ENCODE measurements around the gene LRMDA. TPM values are rescaled to one million over a fixed set of nuclear protein-coding genes. Genes with fewer than 3 reads are reported as not detected.

The LRMDA gene
- total RNA-seq, 2 experiments from 2014 or later, result not detected

DNA sequence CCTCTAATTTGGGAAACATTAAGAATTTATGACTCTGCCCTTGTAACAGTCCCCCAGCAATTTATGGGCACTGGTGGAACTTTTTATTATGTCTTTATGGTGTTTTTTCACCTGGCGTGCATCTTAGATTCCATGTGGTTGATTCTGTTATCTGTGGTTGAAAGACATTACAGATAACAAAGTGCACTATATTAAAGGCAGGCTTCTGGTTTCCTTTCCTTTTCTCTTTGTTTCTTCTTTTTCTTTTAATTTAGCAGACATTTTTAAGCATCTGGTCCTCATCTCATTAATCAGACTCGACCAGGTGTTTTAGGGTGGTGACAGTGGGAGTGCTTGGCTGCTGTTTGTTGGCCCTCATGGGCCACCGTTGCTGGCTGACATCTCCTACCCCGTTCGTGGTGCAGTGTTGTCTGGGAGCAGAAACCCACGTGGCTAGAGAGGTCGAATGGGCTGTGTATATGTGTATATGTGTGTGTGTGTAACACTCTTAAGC, 77.4 kb downstream of the LRMDA start:
- H3K4me3 Mint-ChIP-seq, result no peak overlapping the region
- peaks cover 0 to 3% of the 10 kb centered on the region in 2 experiments for H3K27me3 ChIP-seq (ENCODE audit: control insufficient read depth in 1 of 2, insufficient read depth in 2 of 2, low read length in 2 of 2)
- H3K36me3 ChIP-seq (ENCODE audit: insufficient read depth, low read length), result no peaks in the 10 kb centered on the region
- intact Hi-C loops (cut with DNase I, micrococcal nuclease), result no loop called here
- ChIA-PET CTCF (no interaction called here), POLR2A (no interaction called here)
- no peak overlapping the region for H3K27ac Mint-ChIP-seq
- H3K36me3 Mint-ChIP-seq (ENCODE audit: low read depth), result no peaks in the 10 kb centered on the region
- no peak for ATAC-seq (ENCODE audit: poor library complexity)
- TF ChIP-seq, protein P1, sequence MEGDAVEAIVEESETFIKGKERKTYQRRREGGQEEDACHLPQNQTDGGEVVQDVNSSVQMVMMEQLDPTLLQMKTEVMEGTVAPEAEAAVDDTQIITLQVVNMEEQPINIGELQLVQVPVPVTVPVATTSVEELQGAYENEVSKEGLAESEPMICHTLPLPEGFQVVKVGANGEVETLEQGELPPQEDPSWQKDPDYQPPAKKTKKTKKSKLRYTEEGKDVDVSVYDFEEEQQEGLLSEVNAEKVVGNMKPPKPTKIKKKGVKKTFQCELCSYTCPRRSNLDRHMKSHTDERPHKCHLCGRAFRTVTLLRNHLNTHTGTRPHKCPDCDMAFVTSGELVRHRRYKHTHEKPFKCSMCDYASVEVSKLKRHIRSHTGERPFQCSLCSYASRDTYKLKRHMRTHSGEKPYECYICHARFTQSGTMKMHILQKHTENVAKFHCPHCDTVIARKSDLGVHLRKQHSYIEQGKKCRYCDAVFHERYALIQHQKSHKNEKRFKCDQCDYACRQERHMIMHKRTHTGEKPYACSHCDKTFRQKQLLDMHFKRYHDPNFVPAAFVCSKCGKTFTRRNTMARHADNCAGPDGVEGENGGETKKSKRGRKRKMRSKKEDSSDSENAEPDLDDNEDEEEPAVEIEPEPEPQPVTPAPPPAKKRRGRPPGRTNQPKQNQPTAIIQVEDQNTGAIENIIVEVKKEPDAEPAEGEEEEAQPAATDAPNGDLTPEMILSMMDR (IDR thresholded peaks at IDR 0.05), result no peak
- no peak for DNase-seq
- no peak overlapping the region for H3K27ac ChIP-seq (ENCODE audit: low read depth in 1 of 2, low read length in 2 of 2)
- no peaks in the 10 kb centered on the region for H3K9me3 Mint-ChIP-seq
- no peak overlapping the region for H3K4me3 ChIP-seq (ENCODE audit: low read length)
- H3K9me3 ChIP-seq (ENCODE audit: control insufficient read depth in 1 of 2, insufficient read depth in 1 of 2, low read length in 2 of 2), result no peaks in the 10 kb centered on the region
- no peaks in the 10 kb centered on the region for H3K4me1 ChIP-seq (ENCODE audit: insufficient read depth, low read length)
- peaks cover 8% of the 10 kb centered on the region for H3K27me3 Mint-ChIP-seq
- no peaks in the 10 kb centered on the region for H3K4me1 Mint-ChIP-seq (ENCODE audit: low read depth)

DNA sequence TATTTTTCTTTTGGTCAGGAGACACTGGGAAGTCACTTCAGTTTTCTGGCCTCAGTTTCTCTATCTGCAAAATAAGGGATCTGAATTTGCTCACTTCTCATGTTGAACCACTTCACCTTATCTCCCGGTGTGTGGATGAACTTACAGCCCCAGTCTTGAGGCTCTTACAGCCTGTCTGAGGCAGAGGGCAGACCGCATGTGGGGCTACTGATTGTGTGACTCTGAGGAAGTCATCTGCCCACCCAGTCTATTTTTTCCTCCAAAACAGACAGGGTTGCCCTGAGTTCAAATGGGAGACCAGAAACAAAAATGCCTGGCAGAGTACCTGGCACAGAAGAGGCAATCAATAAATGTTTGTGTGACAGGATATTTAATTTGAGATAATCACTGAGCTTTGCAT, 78.3 kb downstream of the LRMDA start:
- Histone ChIP-seq H3K27ac (ENCODE audit: low read depth in 1 of 2, low read length in 2 of 2) (no peak overlapping the region), H3K36me3 (ENCODE audit: insufficient read depth, low read length) (no peaks in the 10 kb centered on the region), H3K4me1 (ENCODE audit: insufficient read depth, low read length) (no peaks in the 10 kb centered on the region), H3K27me3 (ENCODE audit: control insufficient read depth in 1 of 2, insufficient read depth in 2 of 2, low read length in 2 of 2) (peaks cover 0 to 3% of the 10 kb centered on the region in 2 experiments), H3K9me3 (ENCODE audit: control insufficient read depth in 1 of 2, insufficient read depth in 1 of 2, low read length in 2 of 2) (peaks cover 0 to 3% of the 10 kb centered on the region in 2 experiments), H3K4me3 (ENCODE audit: low read length) (no peak overlapping the region)
- Mint-ChIP-seq H3K36me3 (ENCODE audit: low read depth) (no peaks in the 10 kb centered on the region), H3K4me3 (no peak overlapping the region), H3K9me3 (peaks cover 2% of the 10 kb centered on the region), H3K4me1 (ENCODE audit: low read depth) (no peaks in the 10 kb centered on the region), H3K27me3 (peaks cover 11% of the 10 kb centered on the region), H3K27ac (no peak overlapping the region)
- POLR2A ChIA-PET, result no interaction called here
- DNase-seq, result no peak
- TF ChIP-seq, protein P1 (IDR thresholded peaks at IDR 0.05), result no peak
- intact Hi-C loops (cut with DNase I, micrococcal nuclease), result no loop called here
- ATAC-seq (ENCODE audit: poor library complexity), result no peak
- CTCF ChIA-PET, result no interaction called here

DNA sequence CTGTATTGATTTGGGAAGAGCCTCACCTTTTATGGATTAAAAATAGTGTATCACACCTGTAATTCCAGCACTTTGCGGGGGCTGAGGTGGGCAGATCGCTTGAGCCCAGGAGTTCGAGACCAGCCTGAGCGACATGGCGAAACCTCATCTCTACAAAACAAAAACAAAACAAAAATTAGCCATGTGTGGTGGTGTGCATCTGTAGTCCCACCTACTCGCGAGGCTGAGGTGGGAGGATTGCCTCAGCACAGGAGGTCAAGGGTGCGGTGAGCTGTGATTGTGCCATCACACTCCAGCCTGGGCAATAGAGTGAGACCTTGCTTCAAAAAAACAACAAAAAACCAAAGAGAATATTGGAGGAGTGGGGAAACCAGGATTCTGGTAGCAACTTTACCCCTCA, 79.6 kb downstream of the LRMDA start:
- Mint-ChIP-seq H3K9me3 (peaks cover 2% of the 10 kb centered on the region), H3K4me3 (no peak overlapping the region), H3K27me3 (peaks cover 16% of the 10 kb centered on the region), H3K4me1 (ENCODE audit: low read depth) (no peaks in the 10 kb centered on the region), H3K36me3 (ENCODE audit: low read depth) (no peaks in the 10 kb centered on the region), H3K27ac (no peak overlapping the region)
- Histone ChIP-seq H3K9me3 (ENCODE audit: control insufficient read depth in 1 of 2, insufficient read depth in 1 of 2, low read length in 2 of 2) (peaks cover 0 to 3% of the 10 kb centered on the region in 2 experiments), H3K27me3 (ENCODE audit: control insufficient read depth in 1 of 2, insufficient read depth in 2 of 2, low read length in 2 of 2) (peaks cover 0 to 3% of the 10 kb centered on the region in 2 experiments), H3K36me3 (ENCODE audit: insufficient read depth, low read length) (no peaks in the 10 kb centered on the region), H3K4me1 (ENCODE audit: insufficient read depth, low read length) (no peaks in the 10 kb centered on the region), H3K27ac (ENCODE audit: low read depth in 1 of 2, low read length in 2 of 2) (no peak overlapping the region), H3K4me3 (ENCODE audit: low read length) (no peak overlapping the region)
- intact Hi-C loops (cut with DNase I, micrococcal nuclease), result no loop called here
- TF ChIP-seq, protein P1 (IDR thresholded peaks at IDR 0.05), result no peak
- POLR2A ChIA-PET, result no interaction called here
- CTCF ChIA-PET, result no interaction called here
- ATAC-seq (ENCODE audit: poor library complexity) (no peak), DNase-seq (no peak)
